Measurements from ENCODE around the gene EPHB4.

DNA sequence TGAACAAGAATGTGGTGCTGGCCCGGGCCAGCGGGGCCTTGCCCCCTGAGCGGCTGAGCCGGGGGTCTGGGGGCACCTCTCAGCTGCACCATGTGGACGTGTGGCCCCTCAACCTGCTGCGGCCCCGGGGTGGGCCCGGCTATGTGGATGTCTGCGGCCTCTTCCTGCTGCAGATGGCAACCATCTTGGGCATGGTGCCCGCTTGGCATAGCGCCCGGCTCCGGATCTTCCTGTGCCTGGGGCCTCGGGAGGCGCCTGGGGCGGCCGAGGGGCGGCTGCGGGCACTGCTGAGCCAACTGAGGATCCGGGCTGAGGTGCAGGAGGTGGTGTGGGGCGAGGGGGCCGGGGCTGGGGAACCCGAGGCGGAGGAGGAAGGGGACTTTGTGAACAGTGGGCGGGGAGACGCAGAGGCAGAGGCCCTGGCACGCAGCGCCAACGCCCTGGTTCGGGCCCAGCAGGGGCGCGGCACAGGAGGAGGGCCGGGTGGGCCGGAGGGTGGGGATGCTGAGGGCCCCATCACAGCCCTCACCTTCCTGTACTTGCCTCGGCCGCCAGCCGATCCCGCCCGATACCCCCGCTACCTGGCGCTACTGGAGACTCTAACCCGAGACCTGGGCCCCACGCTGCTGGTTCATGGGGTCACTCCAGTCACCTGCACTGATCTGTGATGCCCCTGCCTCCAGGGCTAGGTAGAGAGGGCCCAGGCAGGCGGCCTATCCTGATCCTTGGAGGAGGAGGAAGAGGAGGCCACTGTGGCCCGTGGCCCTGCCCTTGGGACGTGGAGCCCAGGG, 38.8 kb upstream of the EPHB4 start:
- no peak for TF ChIP-seq POLR2A (IDR thresholded peaks at IDR 0.05; ENCODE audit: low read length)
- TF ChIP-seq GATA1 (IDR thresholded peaks at IDR 0.05; ENCODE audit: low read depth, low read length), result no peak

Measured in erythroblast (primary cell).